Right lung (tissue), 5 donors: ENCODE data around the gene SCARB1. TPM values are rescaled to one million over a fixed set of nuclear protein-coding genes. Genes with fewer than 3 reads are reported as not detected.

Experiments used
- DNase-seq, 2 donors: peaks; one replicate each; pipeline ENCODE4 v3.0.0-alpha.2; 2013
- polyA plus RNA-seq, 5 donors: library from polyadenylated mRNA; unstranded; fragments of 120-200 nt; gene quantifications; one replicate each; pipeline versions ENCODE4 v1.2.1 to v1.2.3, GENCODE V29; 2013; ENCODE audit warnings: inconsistent platforms in 1 of 5, low replicate concordance in 1 of 5; ENCODE audit not compliant: insufficient read length in 5 of 5, insufficient read depth in 1 of 5

The SCARB1 gene
- polyA plus RNA-seq, 5 donors, result 20.2 to 33.3 (median 30.2) TPM

DNA sequence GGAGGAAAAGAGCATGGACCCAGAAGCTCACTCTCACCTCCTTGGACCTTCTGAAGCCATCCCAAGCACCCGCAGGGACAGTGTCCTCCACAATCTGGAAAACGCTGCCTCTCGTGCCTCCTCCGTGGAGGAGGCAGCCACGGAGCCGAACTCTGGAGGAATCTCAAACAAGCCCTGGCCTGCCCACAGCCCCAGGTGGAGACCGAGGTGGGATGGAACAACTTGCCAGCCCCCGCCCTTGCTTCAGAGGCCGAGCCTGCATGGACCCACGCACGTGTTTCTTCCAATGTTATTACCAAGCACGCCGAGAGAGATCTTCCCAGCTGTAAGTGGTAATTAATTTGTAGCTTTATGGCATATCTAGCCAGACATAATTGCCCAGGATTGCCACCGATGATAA lies 61.3 kb downstream of the SCARB1 start:
- DNase-seq, result no peak

DNA sequence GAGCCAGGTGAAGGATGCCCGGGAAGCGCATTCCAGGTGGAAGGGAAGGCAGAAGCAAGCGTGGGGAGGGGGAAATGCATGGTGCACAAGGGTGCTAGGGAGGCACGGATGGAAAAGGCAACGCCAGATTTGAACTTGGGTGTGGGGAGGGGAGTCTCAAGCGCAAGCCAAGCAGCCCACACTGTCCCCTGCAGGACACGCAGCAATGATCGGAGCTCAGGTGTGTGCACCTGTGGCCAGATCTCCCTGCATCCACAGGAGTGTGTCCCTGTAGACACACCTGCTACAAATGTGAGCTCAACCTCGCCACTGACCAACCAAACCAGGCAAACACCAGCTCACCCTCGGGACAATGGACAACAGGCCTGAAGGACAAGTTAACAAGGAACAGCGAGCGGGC lies 63.2 kb downstream of the SCARB1 start:
- no peak for DNase-seq

GRCh38 chr12:124797321-124797720 lies 66.3 kb downstream of the SCARB1 start:
- DNase-seq, result no peak

DNA sequence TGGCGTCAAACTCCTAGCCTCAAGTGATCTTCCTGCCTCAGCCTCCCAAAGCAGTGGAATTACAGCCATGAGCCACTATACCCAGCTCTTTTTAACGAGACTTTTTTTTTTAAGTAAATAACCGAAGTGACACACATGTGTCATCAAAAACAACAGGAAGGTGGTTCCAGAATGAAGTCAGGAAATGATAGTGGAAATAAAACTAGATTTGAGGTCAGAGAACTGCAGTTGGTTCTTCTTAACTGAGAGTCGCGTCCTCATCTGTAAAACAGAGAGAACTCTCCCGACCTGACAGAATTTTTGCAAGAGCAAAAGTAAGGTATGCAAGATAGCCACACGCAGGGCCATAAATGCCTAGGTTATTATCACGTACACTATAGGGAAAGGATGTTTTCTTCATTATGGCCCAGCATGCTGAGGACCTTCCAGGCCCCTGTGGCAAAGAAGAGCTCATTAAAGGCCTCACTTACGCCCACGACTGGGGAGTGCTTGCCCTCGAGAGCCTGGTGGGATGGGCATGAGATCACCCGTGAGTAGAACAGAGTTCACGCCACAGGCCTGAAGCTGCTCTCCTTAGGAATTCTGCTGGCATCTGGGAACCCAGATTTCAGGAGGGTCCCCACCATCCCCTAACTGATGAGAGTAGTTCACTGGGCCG lies 67.2 kb downstream of the SCARB1 start:
- DNase-seq, result no peak

DNA sequence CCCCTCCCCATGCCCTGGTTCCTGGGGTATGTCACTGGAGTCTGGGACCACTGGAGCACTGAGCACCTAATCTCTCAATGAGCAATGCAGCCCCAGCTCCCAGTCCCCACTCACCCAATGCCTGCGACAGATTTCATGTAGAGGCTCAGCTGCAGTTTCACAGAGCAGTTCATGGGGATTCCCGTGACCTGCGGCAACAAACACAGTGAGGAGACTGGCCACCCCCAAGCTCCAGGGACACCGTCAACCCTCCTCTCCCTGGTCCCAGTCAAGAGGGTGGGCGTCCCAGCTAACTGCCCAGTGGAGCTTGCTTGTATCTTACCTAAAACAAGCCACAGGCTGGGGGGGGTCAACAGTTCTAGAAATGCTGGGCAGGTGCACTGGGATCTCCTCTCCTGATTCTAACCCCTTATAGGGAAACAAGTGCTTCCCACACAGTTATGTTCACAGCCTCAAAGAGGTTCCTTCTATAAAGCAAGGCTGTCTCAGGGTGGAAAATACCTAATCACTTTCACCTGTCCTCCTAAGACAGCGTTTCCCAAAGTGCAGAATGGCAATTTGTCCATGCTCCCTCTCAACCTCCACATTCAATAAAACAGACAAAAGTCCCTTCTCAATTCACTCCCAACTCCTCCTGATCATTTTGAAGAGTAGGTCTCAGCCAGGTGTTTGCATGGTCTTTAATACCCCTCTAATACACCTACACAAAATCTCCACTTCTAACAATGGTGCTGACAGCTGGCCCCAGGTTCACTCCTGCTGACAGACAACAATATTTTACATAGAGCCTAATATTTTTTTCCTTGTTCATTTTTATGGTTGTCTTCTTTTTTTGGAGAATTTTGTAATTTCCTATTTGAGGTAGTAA lies 68.3 kb downstream of the SCARB1 start:
- no peak for DNase-seq

DNA sequence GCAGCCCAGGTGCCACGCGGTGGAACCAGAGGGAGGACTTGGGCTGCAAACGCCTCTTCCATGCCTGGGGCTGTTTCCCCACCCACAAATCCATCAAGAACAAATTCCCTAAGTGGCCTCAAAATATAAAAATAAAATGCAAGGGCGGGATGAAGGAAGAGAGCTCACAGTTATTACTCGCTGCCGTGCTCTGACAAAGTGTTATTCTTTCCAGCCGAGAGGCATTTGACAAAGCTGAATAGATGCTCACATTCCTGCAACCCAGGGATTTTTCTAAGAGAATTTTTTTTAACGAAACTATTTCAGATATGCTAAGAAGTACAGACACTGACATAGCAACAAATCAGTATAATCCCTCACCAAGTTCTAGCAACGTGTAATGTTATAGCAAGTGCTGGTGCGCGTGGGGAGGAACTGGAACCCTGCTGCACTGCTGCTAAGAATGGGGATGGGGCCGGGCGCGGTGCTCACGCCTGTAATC lies 70.7 kb downstream of the SCARB1 start:
- DNase-seq, result no peak

DNA sequence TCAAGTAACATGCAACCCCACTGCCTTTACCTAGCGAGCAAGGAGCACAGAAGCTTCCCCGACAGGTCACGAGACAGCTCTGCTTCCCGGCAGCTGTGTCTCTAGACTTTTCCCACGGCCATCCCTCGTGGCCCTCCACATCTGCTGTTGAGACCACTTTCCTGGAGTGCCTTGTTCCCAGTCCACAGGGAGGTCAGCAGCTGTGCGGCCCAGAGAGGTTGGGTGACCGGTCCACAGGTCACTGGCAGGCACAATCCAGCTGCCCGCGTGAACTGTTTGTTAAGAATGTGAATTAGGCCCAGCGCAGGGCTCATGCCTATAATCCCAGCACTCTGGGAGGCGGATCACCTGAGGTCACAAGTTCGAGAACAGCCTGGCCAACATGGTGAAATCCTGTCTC lies 71.5 kb downstream of the SCARB1 start:
- DNase-seq, result no peak

GRCh38 chr12:124790650-124791400 lies 72.8 kb downstream of the SCARB1 start:
- no peak for DNase-seq

- DNase-seq, result no peak
Measured at GRCh38 chr12:124788936-124789555, 74.6 kb downstream of the SCARB1 start.

DNA sequence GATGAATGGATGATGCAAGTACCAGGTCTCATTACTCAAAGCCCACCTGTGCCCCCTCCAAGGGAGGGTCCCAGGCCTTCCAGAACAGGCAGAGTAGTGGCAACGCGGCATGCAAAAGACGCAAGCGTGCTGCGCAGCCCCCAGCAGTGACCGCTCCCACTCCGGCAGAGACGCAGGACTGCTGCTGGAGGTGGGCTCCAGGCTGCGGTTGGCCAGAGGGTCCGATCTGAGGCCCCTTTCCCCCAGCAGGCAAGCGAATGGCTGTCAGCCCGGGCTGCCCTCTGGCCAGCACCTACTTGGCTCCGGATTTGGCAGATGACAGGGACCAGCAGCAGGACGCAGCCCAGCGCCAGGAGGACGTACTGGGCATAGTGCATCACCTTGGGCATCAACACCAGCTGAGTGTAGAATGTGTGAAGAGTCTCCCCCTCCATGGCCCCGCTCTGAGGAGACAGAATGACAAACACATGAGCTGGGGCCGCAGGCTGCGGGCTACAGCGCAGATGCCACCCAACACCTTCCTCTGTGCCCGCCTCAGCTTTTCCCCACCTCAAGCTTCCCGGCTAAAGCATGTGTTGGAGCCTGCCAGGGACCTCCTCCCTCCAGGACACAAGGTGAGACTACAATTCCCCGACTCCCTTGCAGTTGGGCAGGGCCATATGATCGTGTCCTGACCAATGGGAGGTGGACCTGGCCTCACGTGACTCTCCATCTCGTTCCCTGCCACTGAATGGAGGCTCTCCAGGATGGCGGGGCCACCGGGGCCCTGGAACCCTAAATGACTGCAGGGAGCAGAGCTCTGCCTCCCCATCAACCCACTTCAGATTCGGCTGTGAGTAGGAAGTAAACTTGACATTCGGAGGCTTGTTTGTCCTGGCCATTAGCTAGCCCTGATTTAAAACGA lies 77.4 kb downstream of the SCARB1 start:
- peak; percentile 83 to 86 for DNase-seq

DNA sequence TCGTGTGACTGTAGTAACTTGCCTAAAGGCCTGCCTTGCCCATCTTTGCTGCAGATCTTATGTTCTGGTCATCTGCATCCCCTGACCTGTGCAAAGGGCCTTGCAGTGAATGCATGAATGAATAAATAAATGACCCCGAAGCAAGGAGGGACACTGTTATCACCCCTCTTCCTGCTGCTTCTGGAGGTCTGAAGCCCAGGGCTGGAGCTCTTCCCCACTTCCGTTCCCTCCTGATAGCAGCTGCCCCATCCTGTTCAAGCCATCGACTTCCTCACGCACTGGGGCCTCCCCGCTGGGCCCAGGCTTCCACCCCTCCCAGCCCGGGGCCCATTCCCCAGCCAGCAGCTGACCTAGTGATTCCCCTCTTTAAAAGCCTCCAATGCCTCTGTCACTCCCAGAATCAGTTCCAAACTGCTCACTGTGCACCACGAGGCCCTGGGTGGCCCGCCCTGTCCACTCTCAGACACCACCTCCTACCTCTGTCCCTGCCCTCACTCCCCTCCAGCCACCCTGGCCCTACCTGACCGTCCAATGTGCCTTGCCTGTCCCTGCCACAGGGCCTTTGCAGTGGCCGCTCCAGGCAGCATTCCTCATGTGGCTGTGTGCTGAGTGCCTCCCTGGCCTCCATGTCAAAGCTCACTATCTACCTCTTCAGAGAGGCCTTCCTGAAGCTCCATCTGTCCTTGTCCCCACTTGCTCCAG lies 78.6 kb downstream of the SCARB1 start:
- no peak for DNase-seq

- no peak for DNase-seq
Measured at GRCh38 chr12:124783087-124783486, 80.6 kb downstream of the SCARB1 start.

DNA sequence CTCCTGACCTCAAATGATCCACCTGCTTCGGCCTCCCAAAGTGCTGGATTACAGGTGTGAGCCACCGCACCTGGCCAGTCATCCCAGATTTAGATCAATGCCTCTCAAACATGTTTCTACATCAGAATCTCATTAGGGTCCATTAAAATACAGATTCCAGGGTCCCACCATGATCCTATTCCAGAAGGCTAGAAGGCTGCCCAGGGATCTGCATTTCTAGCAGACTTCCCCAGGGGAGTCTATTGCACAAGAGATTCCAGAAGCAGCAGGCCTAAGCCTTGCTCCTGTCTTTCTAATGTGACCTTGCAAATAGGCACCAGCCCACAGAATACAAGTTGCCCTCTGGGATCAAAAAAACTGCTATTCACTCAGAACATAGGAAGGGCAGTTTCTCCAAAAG lies 81.5 kb downstream of the SCARB1 start:
- no peak for DNase-seq

DNA sequence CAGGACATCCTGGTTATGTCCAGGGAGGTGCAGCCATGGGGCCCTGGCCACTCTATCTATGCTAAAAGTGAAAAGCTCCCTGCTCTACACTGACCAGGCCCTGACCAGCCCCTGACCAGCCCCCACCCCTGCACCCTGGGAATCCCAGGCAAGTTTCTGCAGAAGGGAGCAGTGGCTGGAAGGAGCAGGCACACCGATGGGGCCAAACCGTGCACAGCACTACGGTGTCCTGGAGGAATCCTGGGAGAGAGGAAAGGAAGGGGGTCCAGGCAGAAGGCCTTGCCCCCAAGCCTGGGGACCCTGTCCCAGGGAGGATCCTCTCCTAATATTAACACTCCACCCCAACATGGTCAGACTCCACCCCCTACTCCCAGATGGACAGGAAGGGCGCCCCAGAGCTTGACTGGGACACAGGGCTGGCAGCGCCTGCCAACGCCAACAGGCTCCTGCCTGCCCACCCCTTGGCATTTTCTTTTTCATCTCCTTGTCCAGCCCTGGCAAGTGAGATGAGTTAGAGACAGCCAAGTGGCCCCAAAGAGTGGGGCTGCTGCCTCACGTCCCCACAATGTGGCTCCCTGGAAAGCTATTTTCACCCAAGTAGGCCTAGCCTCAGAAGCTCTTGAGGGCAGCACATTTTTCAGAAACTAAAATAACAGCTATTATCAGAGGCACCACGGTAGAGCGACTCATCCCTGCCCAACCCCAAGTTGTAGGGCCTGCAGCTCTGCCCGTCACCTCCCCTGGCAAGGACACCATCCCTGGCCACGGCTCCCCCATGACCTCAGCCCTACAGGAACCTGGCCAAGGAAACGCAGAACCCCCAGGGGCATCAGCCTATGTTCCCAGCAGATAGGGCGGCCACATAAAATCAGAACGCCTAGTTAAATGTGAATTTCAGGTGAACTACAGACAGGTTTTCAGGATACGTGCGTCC lies 82.6 kb downstream of the SCARB1 start:
- DNase-seq, result no peak

DNA sequence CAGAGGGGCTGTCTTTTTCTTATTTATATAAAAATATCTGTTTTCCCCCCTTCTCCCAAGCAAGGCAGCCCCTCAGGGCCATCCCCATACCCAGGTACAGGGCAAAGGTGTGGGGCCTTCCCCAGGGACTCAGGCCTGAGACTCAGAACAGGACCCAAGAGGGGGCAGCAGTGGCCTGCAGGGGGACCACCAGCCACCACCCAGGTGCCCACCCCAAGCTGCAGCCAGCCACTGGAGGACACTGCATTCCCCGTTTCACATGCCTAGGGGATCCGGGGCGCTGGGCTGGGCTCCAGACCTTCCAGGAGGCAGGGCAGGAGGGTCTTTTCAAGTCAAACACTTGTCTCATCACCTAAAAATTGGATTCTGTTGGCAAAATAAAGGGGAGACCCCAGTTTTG lies 83.3 kb downstream of the SCARB1 start:
- no peak for DNase-seq

DNA sequence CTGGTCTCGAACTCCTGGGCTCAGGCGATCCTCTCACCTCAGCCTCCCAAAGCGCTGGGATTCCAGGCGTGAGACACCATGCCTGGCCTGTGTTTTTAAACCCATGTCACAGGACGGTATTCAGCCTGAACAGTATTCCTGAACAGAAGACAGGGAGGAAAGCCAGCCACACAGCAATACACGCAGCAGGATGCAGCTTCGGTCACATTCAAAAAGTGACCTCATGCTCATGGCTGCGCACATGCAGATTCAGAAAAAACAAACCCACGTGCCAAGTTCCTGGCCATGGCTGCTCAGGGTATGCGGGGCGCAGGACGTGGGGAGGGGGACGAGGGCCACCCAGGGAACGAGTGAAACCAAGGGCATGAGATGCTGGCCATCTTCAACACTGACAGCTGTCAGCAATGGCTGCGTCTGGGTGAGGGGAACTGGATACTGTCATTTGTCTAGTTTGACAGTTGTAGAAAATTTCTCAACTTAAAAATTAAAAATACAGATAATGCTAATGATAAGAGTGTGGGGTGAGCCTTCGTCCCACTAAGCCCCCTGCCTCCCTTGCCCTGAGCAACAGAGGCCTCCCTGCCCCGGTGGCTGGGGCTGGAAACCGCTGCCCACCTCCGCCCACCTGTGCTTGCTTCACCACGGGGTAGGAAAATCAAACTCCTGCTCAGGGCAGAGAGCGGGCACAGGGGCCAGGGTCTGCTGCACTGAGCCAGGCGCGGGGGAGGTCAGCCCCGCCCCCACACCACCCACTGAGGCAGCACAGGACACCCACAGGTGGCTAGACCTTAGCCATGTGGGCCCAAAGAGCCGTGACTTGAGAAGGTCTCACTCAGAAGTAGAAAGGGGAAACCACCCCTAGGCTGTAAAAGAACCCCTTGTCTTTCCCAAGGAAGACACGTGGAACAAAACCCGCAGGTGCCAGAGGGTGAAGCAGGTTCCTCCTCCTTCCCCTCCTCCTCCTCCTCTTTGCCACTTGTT lies 84.2 kb downstream of the SCARB1 start:
- DNase-seq, result no peak

DNA sequence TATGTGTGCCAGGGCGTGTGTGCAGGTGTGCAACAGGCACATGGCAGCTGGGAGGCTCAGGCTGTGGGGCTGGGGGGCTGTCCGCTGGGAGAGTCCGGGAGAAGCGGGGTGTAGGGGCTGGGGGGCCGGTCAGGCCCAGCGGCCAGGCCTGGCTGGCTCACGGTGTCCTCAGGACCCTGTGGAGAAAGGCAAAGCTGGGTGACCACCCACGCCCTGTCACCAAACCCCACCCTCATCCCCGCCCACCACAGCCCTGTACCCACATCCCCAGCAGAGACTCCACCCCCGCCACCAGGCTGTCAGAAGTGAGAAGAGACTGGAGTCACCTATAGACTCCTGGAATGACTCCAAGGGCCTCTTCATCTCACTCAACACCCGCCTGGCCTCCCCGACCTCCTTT lies 85.3 kb downstream of the SCARB1 start:
- DNase-seq, result no peak
